ENCODE measurements around the gene WIPF2.
A peak's percentile ranks its signal among the peaks of the same experiment; 100 is the strongest.

WIPF2 gene

DNA sequence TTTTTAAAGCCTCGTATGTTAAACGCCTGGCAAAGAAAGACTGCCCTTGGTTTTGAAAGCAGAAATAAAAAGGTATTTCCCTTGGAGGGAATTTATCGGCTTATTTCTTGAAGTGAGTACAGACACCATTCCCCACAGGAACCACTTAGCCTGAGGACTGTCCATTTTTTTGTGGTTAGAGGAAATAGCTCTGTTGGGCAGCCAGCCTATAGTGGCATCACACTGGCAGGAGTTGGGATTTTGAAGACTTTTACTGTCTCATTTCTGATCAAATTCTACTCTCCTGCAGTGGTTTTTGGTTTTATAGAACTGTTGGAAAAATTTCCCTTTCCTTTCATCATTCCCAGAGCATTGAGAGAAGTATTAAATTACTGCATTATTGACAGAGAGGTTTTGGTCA, 34.5 kb downstream of the WIPF2 start:
- peak; percentile 6 for DNase-seq

DNA sequence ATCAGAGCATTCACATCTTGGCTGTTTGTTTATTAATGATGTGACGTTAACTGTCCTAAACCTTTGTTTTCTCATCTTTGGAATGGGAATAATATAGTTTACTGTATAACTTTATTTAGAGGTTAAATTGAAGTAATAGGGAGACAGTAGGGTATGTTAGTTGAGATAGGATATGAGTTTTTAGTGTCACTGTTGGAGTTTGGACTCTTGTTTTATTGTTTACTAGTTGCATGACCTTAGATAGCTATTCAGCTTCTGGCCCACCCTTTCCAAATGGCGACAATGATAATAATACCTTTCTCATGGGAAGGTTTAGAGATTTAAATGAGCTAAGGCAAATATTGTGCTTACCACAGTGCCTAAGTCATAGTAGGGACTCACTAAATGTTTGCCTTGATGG, 40.4 kb downstream of the WIPF2 start:
- no peak for DNase-seq

- DNase-seq: no peak
Measured at GRCh38 chr17:40260528-40260927, 41.4 kb downstream of the WIPF2 start.

DNA sequence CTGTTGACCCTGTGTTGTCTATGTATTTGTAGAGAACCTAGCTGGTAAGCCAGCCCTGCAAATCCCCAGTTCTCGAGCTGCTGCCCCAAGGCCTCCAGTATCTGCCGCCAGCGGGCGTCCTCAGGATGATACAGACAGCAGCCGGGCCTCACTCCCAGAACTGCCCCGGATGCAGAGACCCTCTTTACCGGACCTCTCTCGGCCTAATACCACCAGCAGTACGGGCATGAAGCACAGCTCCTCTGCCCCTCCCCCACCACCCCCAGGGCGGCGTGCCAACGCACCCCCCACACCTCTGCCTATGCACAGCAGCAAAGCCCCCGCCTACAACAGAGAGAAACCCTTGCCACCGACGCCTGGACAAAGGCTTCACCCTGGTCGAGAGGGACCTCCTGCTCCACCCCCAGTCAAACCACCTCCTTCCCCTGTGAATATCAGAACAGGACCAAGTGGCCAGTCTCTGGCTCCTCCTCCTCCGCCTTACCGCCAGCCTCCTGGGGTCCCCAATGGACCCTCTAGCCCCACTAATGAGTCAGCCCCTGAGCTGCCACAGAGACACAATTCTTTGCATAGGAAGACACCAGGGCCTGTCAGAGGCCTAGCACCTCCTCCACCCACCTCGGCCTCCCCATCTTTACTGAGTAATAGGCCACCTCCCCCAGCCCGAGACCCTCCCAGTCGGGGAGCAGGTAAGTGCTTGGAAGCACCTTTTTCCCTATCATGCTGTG, 45.5 kb downstream of the WIPF2 start:
- DNase-seq: no peak

DNA sequence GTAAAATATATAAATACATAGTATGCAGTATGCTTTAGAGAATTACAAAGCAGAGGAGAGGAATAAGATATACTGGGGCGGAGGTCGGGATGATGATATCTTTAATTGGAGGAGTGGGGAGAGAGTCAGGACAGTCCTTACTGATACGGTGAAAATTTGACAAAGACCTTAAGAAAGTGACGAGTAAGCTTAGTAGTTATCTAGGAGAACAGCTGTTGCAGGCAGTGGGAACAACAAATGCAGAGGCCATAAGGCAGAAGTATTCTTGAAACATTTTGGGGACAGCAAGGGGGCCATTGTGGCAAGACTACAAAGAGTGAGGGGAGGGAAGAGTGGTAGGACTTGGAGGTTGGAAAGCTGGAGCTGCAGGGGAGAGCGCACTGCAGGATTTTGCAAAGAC, 46.2 kb downstream of the WIPF2 start:
- DNase-seq: no peak

DNA sequence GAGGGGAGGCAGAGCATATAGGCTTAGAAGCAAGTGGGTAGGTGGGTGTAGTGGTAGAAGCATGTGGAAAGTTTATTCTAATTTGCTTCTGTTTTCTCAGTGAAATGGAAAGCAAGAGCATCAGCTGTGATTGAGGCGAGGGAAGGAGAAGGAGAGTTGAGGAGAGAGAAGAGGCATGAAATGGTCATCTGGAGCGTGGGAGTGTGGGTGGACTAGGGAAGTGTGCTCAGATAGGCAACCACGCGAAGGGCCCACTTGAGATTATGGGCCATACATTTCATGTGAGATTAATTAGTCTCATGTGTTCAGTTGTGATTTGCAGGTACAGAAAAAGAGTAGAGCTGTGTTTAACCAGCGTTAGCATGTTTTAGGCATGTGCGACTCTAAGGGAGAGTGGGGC, 47.8 kb downstream of the WIPF2 start:
- no peak for DNase-seq

- DNase-seq: no peak
Measured at GRCh38 chr17:40268141-40268712, 49.1 kb downstream of the WIPF2 start.

- no peak for DNase-seq
Measured at GRCh38 chr17:40278414-40278813, 59.3 kb downstream of the WIPF2 start.

DNA sequence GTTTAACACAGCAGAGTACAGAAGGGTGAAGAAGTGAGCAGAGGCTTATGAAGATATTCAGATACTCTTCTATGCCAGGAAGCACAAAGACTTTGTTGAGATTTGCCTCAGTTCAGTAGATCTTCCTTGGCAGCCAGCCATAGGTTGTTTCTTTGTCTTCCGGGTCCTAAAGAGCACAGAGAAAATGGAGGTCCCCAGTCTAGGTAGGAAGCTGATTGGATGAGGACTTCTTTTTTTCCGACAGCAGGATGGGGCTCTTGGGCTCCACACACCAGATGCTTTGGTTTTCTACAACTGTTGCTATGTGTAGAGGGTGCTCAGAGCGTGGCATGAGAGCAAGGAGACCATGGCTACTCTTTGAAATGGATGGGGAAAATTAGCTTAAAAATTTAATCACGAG, 60.3 kb downstream of the WIPF2 start:
- no peak for DNase-seq

GRCh38 chr17:40281663-40282062, 62.6 kb downstream of the WIPF2 start:
- DNase-seq: no peak

DNA sequence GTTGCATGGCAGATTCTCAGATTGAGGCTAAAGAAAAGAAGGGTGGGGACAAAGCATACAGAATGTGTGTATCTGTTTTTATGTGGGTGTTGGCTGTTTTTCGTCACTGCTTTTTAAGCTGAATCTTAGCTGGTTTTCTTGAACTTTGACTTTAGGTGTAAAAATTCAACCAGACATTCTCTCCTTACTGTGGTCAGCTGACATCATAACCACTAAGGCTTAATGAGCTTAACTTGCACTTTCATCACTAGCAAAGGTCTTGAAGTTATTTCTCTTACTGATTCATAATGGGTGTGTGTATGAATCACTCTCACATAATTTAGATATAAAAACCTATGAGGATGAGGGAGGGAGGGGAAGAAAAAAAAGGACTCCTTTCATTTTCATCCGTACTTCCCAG, 64.6 kb downstream of the WIPF2 start:
- DNase-seq: peak; percentile 93

DNA sequence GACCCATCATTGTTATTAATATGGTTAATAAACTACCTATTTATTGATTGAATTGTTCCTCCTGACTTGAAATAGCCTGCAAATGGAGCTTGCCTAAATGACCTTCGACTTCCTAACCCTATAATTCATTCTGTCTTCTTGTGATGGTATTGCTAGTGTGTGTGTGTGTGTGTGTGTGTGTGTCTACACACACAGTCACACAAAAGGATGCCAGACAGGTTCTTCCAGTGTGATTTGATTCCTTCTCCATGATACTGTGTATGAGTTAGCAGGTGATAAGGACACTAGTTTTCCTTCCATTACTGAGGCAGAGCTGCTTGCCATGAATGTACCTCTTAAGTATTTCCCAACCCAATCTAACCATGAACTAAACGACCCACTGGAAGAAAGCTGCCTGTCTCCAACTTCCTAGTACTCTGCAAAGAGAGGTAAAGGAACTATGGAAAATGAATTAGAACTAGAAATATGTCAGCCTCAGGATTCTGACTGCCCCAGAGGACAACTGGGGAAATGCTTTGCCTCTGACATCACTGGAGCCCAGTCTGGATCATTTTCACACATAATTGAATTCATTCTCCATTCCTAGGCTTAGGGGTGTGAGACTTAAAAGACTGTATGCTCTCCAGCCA, 65.1 kb downstream of the WIPF2 start:
- peak; percentile 89 for DNase-seq

DNA sequence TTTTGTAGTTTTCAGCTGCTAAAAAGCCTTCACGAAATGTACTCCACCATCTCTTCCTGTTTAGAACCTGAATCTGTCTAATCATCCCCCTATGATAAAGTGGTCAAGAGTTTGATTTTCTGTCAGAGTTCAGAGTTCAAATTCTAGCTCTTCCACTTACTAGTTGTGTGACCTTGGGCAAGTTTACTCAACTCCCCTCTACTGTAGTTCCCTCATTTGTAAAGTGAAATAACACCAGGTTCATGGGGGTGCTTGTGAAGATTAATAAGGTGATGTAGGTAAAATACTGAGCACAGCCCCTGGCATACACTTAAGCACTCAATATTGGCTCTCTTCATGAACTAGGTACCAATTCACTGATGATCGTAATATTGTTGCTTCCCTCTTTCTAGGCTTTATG, 67.4 kb downstream of the WIPF2 start:
- DNase-seq: no peak

DNA sequence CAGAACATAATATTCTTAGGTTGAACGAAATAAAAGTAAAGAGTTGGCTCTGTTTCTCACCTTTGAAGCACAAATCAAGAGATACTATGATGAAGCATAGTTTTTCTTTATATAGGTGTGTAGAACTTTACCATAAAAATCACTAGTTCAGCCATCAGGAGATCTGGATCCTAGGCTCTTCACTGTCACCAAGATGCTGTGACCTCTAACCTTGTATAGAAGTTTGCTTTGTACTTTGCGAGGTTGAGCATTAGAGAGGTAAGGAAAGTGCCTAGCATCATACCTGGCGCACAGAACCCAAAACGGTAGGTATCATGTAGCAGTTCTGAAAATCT, 68.0 kb downstream of the WIPF2 start:
- DNase-seq: no peak

GRCh38 chr17:40287494-40288369, 68.6 kb downstream of the WIPF2 start, which contains the start of gene CDC6:
Gene CDC6, plus strand, starts transcription at chr17:40287879. Its CDS starts 1,542 bp downstream, at chr17:40289421.
- peak; percentile 99 for DNase-seq

GRCh38 chr17:40290629-40291280, 71.7 kb downstream of the WIPF2 start:
- peak; percentile 85 for DNase-seq

- no peak for DNase-seq
Measured at GRCh38 chr17:40291281-40291664, 72.2 kb downstream of the WIPF2 start.

DNA sequence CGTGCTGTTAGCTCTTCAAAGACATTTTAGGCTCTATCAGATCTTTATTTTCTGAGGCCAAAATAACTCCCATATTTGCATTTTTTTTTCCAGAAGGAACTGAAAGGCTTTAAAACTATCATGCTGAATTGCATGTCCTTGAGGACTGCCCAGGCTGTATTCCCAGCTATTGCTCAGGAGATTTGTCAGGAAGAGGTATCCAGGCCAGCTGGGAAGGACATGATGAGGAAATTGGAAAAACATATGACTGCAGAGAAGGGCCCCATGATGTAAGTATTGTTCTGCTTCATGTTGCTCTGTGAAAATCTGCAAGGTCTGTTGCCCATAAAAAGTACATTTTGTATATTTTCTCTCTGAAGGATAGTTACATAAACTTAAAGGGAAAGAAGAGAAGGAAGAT, 74.3 kb downstream of the WIPF2 start:
- DNase-seq: no peak

- DNase-seq: no peak
Measured at GRCh38 chr17:40295488-40296436, 76.7 kb downstream of the WIPF2 start.

DNA sequence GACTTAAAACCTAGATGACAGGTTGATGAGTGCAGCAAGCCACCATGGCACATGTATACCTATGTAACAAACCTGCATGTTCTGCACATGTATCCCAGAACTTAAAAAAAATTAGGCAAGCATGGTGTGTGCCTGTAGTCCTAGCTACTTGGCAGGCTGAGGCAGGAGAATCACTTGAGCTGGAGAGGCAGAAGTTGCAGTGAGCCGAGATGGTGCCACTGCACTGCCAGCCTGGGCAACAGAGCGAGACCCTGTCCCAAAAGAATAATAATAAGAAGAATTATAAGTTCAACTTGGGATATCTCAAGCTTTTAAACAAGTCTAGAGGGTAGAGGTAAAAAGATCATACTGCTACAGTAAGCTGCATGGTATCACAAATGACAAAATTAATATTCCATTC, 78.4 kb downstream of the WIPF2 start:
- no peak for DNase-seq

GRCh38 chr17:40298726-40299125, 79.6 kb downstream of the WIPF2 start:
- DNase-seq: peak; percentile 82
